T1000 (cell line): ENCODE measurements around the gene VAT1L.
A peak's percentile ranks its signal among the peaks of the same experiment; 100 is the strongest.

Source experiments
- DNase-seq: peaks from one replicate; lab custom pipeline; 2025; ENCODE audit warnings: mixed read lengths; lab: John Stamatoyannopoulos, UW

The VAT1L gene

GRCh38 chr16:77788181-77789084, at the start of gene VAT1L:
TSS of gene VAT1L (plus strand) at chr16:77788564. CDS start at chr16:77788683, 119 bp downstream.
- DNase-seq, result peak; percentile 24

GRCh38 chr16:77738706-77739558, 49.4 kb upstream of the VAT1L start:
- DNase-seq, result no peak

- DNase-seq, result no peak
Measured at GRCh38 chr16:77739559-77739892, 48.8 kb upstream of the VAT1L start.

GRCh38 chr16:77744141-77744540, 44.2 kb upstream of the VAT1L start:
- DNase-seq, result no peak

GRCh38 chr16:77745972-77746371, 42.4 kb upstream of the VAT1L start:
- DNase-seq, result no peak

GRCh38 chr16:77748421-77749005, 39.9 kb upstream of the VAT1L start:
- no peak for DNase-seq

- no peak for DNase-seq
Measured at GRCh38 chr16:77749415-77749814, 38.9 kb upstream of the VAT1L start.

GRCh38 chr16:77758046-77758445, 30.3 kb upstream of the VAT1L start:
- DNase-seq, result no peak

GRCh38 chr16:77758508-77758907, 29.9 kb upstream of the VAT1L start:
- DNase-seq, result no peak

GRCh38 chr16:77759201-77759600, 29.2 kb upstream of the VAT1L start:
- no peak for DNase-seq

GRCh38 chr16:77759821-77760220, 28.5 kb upstream of the VAT1L start:
- no peak for DNase-seq

GRCh38 chr16:77760800-77761199, 27.6 kb upstream of the VAT1L start:
- no peak for DNase-seq

- no peak for DNase-seq
Measured at GRCh38 chr16:77761204-77761603, 27.2 kb upstream of the VAT1L start.

- no peak for DNase-seq
Measured at GRCh38 chr16:77762262-77762661, 26.1 kb upstream of the VAT1L start.

GRCh38 chr16:77763994-77764393, 24.4 kb upstream of the VAT1L start:
- DNase-seq, result no peak

GRCh38 chr16:77767211-77767610, 21.2 kb upstream of the VAT1L start:
- no peak for DNase-seq

GRCh38 chr16:77767826-77768225, 20.5 kb upstream of the VAT1L start:
- DNase-seq, result no peak

- no peak for DNase-seq
Measured at GRCh38 chr16:77775911-77776909, 12.2 kb upstream of the VAT1L start.

GRCh38 chr16:77777745-77778144, 10.6 kb upstream of the VAT1L start:
- no peak for DNase-seq

- DNase-seq, result peak; percentile 61
Measured at GRCh38 chr16:77780378-77780837, 8.0 kb upstream of the VAT1L start.

GRCh38 chr16:77781091-77781490, 7.3 kb upstream of the VAT1L start:
- no peak for DNase-seq
